ENCODE data around the gene LRBA.

DNA sequence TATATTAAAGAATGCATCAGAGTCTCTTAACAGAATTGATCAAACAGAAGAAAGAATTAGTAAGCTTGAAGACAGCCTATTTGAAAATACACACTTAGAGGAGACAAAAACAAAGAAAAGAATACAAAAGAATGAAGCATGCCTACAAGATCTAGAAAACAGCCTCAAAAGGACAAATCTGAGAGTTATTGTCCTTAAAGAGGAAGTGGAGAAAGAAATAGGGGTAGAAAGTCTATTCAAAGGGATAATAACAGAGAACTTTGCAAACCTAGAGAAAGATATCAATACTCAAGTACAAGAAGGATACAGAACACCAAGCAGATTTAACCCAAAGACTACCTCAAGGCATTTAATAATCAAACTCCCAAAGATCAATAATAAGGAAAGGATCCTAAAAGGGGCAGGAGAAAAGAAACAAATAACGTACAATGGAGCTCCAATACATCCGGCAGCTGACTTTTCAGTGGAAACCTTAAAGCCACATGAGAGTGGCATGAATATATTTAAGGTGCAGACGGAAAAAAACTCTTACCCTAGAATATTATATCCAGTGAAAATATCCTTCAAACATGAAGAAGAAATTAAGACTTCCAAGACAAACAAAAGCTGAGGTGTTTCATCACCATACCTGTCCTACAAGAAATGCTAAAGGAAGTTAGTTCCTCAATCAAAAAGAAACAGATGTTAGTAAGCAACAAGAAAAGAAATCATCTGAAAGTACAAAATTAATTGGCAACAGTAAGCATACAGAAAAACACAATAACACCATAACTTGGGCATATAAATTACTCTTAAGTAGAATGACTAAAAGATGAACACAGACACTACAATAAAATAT is 36.1 kb downstream of the LRBA start:
- TF ChIP-seq, protein P1, sequence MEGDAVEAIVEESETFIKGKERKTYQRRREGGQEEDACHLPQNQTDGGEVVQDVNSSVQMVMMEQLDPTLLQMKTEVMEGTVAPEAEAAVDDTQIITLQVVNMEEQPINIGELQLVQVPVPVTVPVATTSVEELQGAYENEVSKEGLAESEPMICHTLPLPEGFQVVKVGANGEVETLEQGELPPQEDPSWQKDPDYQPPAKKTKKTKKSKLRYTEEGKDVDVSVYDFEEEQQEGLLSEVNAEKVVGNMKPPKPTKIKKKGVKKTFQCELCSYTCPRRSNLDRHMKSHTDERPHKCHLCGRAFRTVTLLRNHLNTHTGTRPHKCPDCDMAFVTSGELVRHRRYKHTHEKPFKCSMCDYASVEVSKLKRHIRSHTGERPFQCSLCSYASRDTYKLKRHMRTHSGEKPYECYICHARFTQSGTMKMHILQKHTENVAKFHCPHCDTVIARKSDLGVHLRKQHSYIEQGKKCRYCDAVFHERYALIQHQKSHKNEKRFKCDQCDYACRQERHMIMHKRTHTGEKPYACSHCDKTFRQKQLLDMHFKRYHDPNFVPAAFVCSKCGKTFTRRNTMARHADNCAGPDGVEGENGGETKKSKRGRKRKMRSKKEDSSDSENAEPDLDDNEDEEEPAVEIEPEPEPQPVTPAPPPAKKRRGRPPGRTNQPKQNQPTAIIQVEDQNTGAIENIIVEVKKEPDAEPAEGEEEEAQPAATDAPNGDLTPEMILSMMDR (IDR thresholded peaks at IDR 0.05; ENCODE audit: low read depth, low read length, missing input control), result no peak
- TF ChIP-seq JUND (IDR thresholded peaks at IDR 0.05) (no peak), TAF1 (conservative IDR thresholded peaks at IDR 0.05) (no peak), GABPA (IDR thresholded peaks at IDR 0.05 in 1 of 2, conservative IDR thresholded peaks at IDR 0.05 in 1 of 2) (no peak), ZBTB33 (IDR thresholded peaks at IDR 0.05) (no peak), HNF4A (conservative IDR thresholded peaks at IDR 0.05) (no peak), FOXA1 (IDR thresholded peaks at IDR 0.05) (no peak), RAD21 (IDR thresholded peaks at IDR 0.05) (no peak), HNF4G (IDR thresholded peaks at IDR 0.05) (no peak), ATF3 (IDR thresholded peaks at IDR 0.05) (no peak)
- TF ChIP-seq, protein P2, sequence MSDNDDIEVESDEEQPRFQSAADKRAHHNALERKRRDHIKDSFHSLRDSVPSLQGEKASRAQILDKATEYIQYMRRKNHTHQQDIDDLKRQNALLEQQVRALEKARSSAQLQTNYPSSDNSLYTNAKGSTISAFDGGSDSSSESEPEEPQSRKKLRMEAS (IDR thresholded peaks at IDR 0.05), result no peak

Measured in liver (tissue), 3 donors.